GM11168 (cell line): ENCODE results near the gene RB1.
"Not testable (repeated sequence)": the region's sequence is repeated elsewhere in the genome, so short reads cannot be mapped to it uniquely, and the experiment has no call there.

ENCODE experiments used
- in situ Hi-C: fragments of 300-500 bp; cut with MboI; formaldehyde crosslinking; loops from one replicate; pipeline ENCODE4 v1.12.0; 2022; ENCODE audit warnings: low sequenced_read_pairs; ENCODE audit not compliant: unreplicated experiment

RB1 gene

GRCh38 chr13:48339198-48339597, 35.6 kb downstream of the RB1 start:
- in situ Hi-C loops, result loop anchor here (10.0 to 25.0 kb wide), 2 partner anchors 246 to 423 kb away; no protein-coding TSS in a partner anchor

DNA sequence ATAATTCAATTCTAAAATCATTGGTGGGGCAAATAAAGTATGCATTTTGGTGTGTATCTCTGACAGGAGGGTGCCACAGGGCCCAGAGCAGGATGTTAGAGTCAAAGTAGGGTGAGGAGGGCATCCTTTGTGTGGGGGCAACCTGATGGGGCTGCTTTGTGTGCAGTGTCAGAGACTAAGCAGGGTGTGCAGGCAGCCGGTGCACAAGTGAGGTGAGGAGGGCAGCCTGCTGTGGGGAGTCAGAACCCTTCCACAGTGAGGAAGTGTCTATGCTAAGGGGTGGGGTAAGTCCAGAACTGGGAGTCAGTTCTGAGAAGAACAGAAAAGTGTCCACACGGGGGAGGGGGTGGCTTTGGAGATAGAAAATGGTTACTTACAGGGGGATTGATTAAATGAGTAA, 40.7 kb downstream of the RB1 start:
- in situ Hi-C loops, result loop anchor here (25.0 kb wide), 1 partner anchor 418 kb away; no protein-coding TSS in a partner anchor

DNA sequence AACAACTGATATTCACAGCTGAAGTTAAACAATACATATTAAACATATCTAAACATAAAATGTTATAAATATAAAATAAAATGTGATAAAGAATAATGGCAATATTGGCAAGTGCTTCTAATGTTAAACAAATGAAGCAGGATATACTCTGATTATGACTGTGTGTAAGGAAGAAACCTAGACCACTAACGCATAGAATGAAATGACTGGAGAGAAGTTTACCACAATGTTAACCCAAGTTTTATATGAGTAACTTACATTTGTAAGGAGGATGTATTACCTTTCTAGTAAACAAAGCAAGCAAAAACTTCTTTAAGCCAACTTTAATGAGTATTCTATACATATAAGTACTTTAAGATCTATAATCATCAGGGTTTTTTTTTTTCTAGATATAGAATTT, 43.0 kb downstream of the RB1 start:
- in situ Hi-C loops, result loop anchor here (25.0 kb wide), 1 partner anchor 416 kb away; no protein-coding TSS in a partner anchor

DNA sequence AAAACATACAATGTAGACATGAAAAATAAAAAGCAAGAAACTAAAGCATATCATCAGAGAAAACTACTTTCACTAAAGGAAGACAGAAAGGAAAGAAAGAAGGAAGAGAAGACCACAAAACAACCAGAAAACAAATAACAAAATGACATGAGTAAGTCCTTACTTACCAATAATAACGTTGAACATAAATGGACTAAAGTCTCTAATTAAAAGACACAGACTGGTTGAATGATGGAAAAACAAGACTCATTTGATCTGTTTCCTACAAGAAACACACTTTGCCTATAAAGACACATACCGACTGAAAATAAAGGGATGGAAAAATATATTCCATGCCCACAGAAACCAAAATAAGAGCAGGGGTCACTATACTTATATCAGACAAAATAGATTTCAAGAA, 46.0 kb downstream of the RB1 start:
- in situ Hi-C loops, result loop anchor here (25.0 kb wide), 1 partner anchor 413 kb away; no protein-coding TSS in a partner anchor

DNA sequence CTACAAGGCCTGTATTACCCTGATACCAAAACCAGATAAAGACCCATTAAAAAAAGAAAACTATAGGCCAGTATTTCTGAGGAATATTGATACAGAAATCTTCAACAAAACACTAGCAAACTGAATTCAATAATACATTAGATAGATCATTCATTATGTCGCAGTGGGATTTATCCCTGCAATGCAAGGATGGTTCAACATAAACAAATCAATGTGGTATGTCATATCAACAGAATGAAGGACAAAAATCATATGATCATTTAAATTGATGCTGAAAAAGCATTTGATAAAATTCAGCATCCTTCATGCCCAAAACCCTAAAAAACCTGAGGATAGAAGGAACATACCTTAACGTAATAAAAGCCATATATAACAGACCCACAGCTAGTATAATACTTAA, 50.0 kb downstream of the RB1 start:
- in situ Hi-C loops, result no loop called here

GRCh38 chr13:48355524-48355923, 52.0 kb downstream of the RB1 start:
- in situ Hi-C loops, result not testable (repeated sequence)

DNA sequence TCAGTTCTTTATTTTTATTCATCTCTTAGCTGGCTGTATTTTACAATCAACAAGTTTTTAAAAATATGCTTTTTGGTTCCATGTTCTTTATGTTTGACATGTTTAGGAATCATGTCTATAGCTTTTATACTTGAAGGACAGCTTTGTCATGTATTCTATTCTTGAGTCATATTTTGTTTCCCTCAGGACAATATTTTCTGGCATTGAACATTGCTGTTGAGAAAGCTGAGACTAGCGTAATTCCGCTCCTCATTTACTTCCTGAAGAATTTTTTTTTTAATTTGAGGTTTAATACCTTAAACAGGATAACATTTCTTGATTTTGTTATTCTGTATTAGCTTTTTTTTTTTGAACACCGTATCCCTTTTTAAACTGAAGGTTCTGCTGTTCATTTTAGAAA, 53.2 kb downstream of the RB1 start:
- in situ Hi-C loops, result no loop called here

DNA sequence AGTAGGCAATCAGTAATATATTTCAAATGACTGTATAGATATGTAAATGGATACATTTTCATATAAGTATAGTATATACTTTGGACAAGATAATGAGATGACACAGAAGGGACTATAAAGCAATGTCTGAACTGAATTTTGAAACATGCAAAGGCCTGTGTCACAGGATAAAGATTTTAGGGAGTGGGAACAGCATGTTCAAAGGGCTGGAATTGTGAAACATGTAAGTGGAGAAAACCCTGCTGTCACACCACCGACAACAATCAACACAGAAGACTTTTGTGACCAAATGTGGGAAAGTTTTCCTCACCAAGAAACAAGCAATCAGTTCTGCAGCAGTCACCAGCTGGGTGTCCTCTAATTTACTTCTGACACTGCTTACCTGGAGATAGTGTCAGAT, 66.4 kb downstream of the RB1 start:
- in situ Hi-C loops, result no loop called here

GRCh38 chr13:48370815-48371214, 67.3 kb downstream of the RB1 start:
- in situ Hi-C loops, result no loop called here

- in situ Hi-C loops, result no loop called here
Measured at GRCh38 chr13:48377857-48378256, 74.3 kb downstream of the RB1 start.

DNA sequence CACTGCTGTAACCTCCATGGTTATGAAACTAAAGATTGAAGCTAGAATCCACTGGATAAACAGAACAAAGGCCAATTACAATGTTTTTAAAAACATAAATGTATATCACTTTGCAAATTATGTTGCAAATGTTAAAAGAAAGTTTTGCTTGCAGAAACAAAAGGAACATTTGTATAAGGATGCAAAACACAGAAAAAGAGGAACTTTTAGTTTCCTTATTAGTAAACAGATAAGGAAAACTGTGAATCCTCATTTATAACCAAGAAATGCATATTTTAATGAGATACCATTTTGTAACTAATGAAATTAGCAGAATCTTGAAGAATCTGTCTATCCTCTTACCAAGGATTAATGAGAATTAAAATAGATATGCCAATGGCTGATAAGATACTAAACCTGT, 77.0 kb downstream of the RB1 start:
- in situ Hi-C loops, result no loop called here

- in situ Hi-C loops, result no loop called here
Measured at GRCh38 chr13:48383384-48383783, 79.8 kb downstream of the RB1 start.

DNA sequence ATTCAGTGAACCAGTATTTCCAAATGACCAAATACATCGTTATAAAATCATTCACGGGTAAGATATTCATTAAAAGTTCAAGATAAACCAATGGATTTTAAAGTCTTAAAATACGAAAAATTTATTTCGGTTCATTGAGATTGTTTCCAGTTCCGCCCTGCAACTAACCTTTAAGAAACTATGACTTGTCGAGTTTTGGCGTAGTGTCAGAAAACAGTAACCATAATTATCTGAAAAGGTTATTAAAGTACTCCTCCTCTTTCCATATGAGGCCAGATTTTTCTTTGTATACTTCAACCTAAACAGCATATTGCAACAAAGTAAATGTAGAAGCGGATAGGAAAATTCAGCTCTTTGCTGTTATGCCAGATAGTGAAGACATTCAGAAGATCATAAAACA, 83.3 kb downstream of the RB1 start:
- in situ Hi-C loops, result no loop called here

DNA sequence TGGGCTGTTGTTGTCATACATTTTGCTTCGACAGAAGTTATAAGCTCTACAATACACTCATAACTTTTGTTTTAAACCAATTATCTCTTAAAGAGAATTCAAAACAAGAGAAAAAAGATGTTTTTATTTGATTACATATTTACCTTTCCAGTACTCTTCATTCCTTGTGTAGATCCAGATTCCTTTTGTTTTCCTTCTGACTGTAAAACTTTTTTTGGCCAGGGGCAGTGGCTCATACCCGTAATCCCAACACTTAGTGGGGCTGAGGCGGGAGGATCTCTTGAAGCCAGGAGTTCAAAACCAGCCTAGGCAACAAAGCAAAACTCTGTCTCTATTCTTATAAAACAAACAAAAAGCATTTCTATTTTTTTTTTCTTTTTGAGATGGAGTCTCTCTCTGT, 87.7 kb downstream of the RB1 start:
- in situ Hi-C loops, result no loop called here

GRCh38 chr13:48393030-48393697, 89.6 kb downstream of the RB1 start:
- in situ Hi-C loops, result no loop called here

GRCh38 chr13:48393698-48394085, 90.1 kb downstream of the RB1 start:
- in situ Hi-C loops, result no loop called here

DNA sequence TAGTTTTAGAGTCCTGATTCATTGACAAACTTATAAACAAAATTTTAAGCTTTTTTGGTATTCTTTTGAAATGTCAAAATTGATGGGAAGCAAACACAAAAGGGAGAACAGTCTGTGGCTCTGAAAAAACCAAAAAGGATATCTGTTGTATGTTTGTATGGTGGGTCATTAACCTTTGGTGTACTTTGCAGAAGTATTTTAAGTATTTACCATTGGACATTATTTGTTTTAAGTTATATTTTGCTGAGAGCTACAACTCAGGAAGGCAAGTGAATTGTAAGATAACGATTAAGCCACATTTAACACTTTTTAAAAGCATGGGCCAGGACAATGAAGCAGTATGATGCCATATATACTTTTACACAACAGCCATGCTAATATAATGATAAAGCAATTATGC, 94.2 kb downstream of the RB1 start:
- in situ Hi-C loops, result no loop called here

DNA sequence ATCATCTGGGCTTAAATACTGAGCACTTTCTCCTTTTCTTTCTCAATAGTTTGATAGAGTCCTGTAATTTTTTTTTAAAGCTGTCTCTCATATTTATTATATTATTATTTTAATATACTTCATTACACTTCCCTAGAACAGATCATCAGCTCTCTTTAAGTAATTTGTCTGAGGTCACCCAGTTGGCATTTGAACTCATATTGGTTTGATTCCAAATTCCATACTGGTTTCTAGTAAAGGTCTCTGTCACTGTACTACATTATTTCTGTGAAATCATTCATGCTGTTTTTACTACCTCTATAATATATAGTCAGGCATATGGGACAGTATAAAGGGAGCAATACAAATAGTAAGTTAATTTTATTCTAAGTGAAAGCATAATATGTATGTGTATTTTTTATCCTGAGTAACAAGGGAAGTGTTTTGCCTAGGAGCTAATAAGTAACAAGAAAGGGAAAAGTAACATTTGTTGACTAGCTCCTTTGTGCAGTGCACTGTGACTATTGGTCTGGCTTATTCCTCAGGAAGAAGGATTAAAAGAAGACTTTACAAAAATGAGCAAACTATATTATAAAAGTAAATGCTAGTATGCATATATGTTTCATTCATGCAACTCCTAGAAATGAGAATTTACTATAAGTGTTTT, 95.0 kb downstream of the RB1 start:
- in situ Hi-C loops, result no loop called here

- in situ Hi-C loops, result no loop called here
Measured at GRCh38 chr13:48400090-48400694, 96.6 kb downstream of the RB1 start.

GRCh38 chr13:48400850-48401291, 97.3 kb downstream of the RB1 start:
- in situ Hi-C loops, result no loop called here

GRCh38 chr13:48401480-48401879, 97.9 kb downstream of the RB1 start:
- in situ Hi-C loops, result no loop called here
